ENCODE measurements around the gene SSH2.

DNA sequence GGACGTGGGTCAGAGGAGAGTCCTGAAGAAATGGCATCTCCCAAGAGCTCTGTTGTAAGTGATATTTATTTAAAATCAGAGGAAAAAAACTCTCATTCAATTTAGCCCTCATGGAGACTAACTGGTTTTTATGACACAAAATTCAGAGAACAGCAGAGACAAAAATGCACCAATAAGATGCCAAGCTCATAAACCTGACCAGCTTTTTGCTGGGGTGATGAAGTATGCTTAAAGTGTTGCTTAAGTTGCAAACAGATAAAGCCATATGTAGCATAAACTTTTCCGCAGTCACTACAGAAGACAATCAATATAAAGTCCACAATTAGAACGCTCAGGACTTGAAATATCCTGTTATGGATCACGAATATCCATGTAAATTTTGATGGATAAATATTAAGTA is 183.4 kb downstream of the SSH2 start:
- TF ChIP-seq, protein P1, sequence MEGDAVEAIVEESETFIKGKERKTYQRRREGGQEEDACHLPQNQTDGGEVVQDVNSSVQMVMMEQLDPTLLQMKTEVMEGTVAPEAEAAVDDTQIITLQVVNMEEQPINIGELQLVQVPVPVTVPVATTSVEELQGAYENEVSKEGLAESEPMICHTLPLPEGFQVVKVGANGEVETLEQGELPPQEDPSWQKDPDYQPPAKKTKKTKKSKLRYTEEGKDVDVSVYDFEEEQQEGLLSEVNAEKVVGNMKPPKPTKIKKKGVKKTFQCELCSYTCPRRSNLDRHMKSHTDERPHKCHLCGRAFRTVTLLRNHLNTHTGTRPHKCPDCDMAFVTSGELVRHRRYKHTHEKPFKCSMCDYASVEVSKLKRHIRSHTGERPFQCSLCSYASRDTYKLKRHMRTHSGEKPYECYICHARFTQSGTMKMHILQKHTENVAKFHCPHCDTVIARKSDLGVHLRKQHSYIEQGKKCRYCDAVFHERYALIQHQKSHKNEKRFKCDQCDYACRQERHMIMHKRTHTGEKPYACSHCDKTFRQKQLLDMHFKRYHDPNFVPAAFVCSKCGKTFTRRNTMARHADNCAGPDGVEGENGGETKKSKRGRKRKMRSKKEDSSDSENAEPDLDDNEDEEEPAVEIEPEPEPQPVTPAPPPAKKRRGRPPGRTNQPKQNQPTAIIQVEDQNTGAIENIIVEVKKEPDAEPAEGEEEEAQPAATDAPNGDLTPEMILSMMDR (IDR thresholded peaks at IDR 0.05) = no peak
- no peak for TF ChIP-seq EP300 (IDR thresholded peaks at IDR 0.05)
- TF ChIP-seq POLR2A (IDR thresholded peaks at IDR 0.05) = no peak
- no peak for TF ChIP-seq POLR2AphosphoS5 (IDR thresholded peaks at IDR 0.05)
